ENCODE data around the gene DAB1. TPM values are rescaled to one million over a fixed set of nuclear protein-coding genes. Genes with fewer than 3 reads are reported as not detected.

DAB1 gene
- total RNA-seq, 5 donors from 2014 or later (not counting 1 experiment from before 2014, with no cell fraction given), result 0.82 to 3.7 (median 1.5) TPM

DNA sequence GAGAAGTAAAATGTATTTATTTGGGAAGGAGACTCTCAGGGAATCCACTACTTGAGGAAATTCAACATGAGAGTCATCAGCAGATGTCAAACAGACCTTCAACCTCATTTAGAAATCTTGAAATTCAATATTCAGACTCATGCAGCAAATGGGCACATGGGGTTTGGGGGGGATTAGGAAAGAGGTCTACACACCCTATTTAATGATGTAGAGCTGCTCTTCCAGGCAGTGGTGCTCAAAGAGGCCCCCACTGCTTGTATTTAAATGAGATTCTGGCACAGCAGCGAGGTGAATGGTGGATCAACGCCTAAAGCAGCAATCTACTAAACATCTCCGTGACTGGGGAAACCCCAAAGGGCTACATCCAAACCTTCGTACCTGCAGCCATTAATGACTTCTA is 244.9 kb downstream of the DAB1 start:
- no peaks in the 10 kb centered on the region for H3K36me3 ChIP-seq (ENCODE audit: control insufficient read depth in 2 of 2, extremely low read depth in 1 of 2, insufficient read depth in 1 of 2, low read length in 1 of 2)
- peaks cover 0 to 15% (median 11%) of the 10 kb centered on the region in 3 donors for H3K9me3 Mint-ChIP-seq
- H3K27me3 ChIP-seq (replicated peaks in 1 of 2; ENCODE audit: control insufficient read depth in 2 of 2, extremely low read depth in 1 of 2, insufficient read depth in 2 of 2, low read length in 1 of 2), result no peaks in the 10 kb centered on the region
- H3K9me3 ChIP-seq, result no peaks in the 10 kb centered on the region
- no peaks in the 10 kb centered on the region for H3K4me1 ChIP-seq (ENCODE audit: control insufficient read depth in 1 of 2, extremely low read depth in 1 of 2, insufficient read depth in 2 of 2, low read length in 2 of 2)
- H3K27ac Mint-ChIP-seq, result no peak overlapping the region
- CTCF ChIA-PET, result no interaction called here
- no CpG with 5 or more reads among the region's 4 CpGs for WGBS (ENCODE audit: insufficient coverage)
- ATAC-seq (replicated peaks in 1 of 4) (no peak), DNase-seq (no peak)
- H3K36me3 Mint-ChIP-seq, result no peaks in the 10 kb centered on the region
- POLR2A ChIA-PET, result no interaction called here
- no peaks in the 10 kb centered on the region for H3K4me1 Mint-ChIP-seq
- H3K27me3 Mint-ChIP-seq, result no peaks in the 10 kb centered on the region
- no peak overlapping the region for H3K4me3 Mint-ChIP-seq
- H3K4me3 ChIP-seq (ENCODE audit: control insufficient read depth in 1 of 2, extremely low read depth in 1 of 2, low read length in 1 of 2), result no peak overlapping the region
- no peak overlapping the region for H3K27ac ChIP-seq (ENCODE audit: low read length)

DNA sequence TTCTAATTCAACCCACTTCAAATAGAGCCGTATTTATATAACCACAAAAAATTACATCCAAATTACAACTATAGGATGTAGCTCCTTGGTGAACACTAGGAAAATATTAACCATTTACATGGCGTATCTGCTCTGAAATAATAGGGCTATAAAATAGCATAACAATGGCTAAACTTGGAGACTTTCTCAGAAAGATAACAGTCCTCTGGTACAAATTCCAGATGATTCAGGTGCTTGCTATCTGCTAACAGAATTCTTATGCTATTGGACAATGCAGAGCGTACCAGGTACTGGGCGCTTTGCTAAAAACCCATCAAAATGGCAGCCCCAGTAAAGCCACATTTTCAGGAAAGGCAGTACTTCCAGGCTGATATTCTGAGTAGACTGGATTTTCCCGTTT is 248.4 kb downstream of the DAB1 start:
- peaks cover 4 to 15% (median 11%) of the 10 kb centered on the region in 3 donors for H3K9me3 Mint-ChIP-seq
- no peak overlapping the region for H3K27ac Mint-ChIP-seq
- DNase-seq (no peak), ATAC-seq (replicated peaks in 1 of 4) (no peak)
- H3K27ac ChIP-seq (ENCODE audit: low read length), result no peak overlapping the region
- ChIA-PET POLR2A (interaction anchor here in 1 of 2 donors (0.7 kb wide), 1 partner anchor 78 kb away, joined by 4 read pairs; no protein-coding TSS in a partner anchor), CTCF (no interaction called here)
- no peaks in the 10 kb centered on the region for H3K36me3 Mint-ChIP-seq
- no peaks in the 10 kb centered on the region for H3K36me3 ChIP-seq (ENCODE audit: control insufficient read depth in 2 of 2, extremely low read depth in 1 of 2, insufficient read depth in 1 of 2, low read length in 1 of 2)
- no peak overlapping the region for H3K4me3 Mint-ChIP-seq
- H3K4me3 ChIP-seq (ENCODE audit: control insufficient read depth in 1 of 2, extremely low read depth in 1 of 2, low read length in 1 of 2), result no peak overlapping the region
- H3K4me1 Mint-ChIP-seq, result no peaks in the 10 kb centered on the region
- no peaks in the 10 kb centered on the region for H3K27me3 ChIP-seq (replicated peaks in 1 of 2; ENCODE audit: control insufficient read depth in 2 of 2, extremely low read depth in 1 of 2, insufficient read depth in 2 of 2, low read length in 1 of 2)
- H3K9me3 ChIP-seq, result no peaks in the 10 kb centered on the region
- no peaks in the 10 kb centered on the region for H3K27me3 Mint-ChIP-seq
- H3K4me1 ChIP-seq (ENCODE audit: control insufficient read depth in 1 of 2, extremely low read depth in 1 of 2, insufficient read depth in 2 of 2, low read length in 2 of 2), result no peaks in the 10 kb centered on the region
- 51% methylated on average over 3 of the region's 5 CpGs for WGBS (ENCODE audit: insufficient coverage)

DNA sequence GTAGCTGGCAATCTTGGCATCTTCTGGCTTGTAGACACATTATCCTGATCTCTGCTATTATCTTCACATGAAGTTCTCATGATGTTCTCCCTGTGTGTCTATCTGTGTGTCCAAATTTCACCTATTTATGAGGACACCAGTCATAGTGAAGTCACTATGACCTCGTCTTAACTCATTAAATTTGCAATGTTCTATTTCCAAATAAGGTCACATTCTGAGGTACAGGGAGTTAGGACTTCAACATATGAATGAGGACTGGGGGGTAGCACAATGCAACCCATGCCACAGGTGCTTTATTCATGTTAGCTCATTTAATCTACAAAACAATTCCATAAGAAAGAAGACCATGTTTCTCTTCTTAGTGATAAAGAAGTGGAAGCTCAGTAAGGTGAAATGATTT is 251.8 kb downstream of the DAB1 start:
- no peaks in the 10 kb centered on the region for H3K36me3 Mint-ChIP-seq
- POLR2A ChIA-PET, result no interaction called here
- CTCF ChIA-PET, result no interaction called here
- no peaks in the 10 kb centered on the region for H3K27me3 ChIP-seq (replicated peaks in 1 of 2; ENCODE audit: control insufficient read depth in 2 of 2, extremely low read depth in 1 of 2, insufficient read depth in 2 of 2, low read length in 1 of 2)
- no peaks in the 10 kb centered on the region for H3K4me1 ChIP-seq (ENCODE audit: control insufficient read depth in 1 of 2, extremely low read depth in 1 of 2, insufficient read depth in 2 of 2, low read length in 2 of 2)
- no peak for ATAC-seq (replicated peaks in 1 of 4)
- H3K4me3 Mint-ChIP-seq, result no peak overlapping the region
- no peak overlapping the region for H3K27ac Mint-ChIP-seq
- no peaks in the 10 kb centered on the region for H3K9me3 ChIP-seq
- peaks cover 6 to 8% (median 7%) of the 10 kb centered on the region in 3 donors for H3K9me3 Mint-ChIP-seq
- no peaks in the 10 kb centered on the region for H3K36me3 ChIP-seq (ENCODE audit: control insufficient read depth in 2 of 2, extremely low read depth in 1 of 2, insufficient read depth in 1 of 2, low read length in 1 of 2)
- H3K4me1 Mint-ChIP-seq, result no peaks in the 10 kb centered on the region
- WGBS (ENCODE audit: insufficient coverage), result no CpG with 5 or more reads among the region's 1 CpG
- H3K27ac ChIP-seq (ENCODE audit: low read length), result no peak overlapping the region
- no peak overlapping the region for H3K4me3 ChIP-seq (ENCODE audit: control insufficient read depth in 1 of 2, extremely low read depth in 1 of 2, low read length in 1 of 2)
- no peaks in the 10 kb centered on the region for H3K27me3 Mint-ChIP-seq
- no peak for DNase-seq

GRCh38 chr1:57167997-57168396 is 255.9 kb downstream of the DAB1 start:
- no peaks in the 10 kb centered on the region for H3K36me3 Mint-ChIP-seq
- no peaks in the 10 kb centered on the region for H3K27me3 ChIP-seq (replicated peaks in 1 of 2; ENCODE audit: control insufficient read depth in 2 of 2, extremely low read depth in 1 of 2, insufficient read depth in 2 of 2, low read length in 1 of 2)
- H3K36me3 ChIP-seq (ENCODE audit: control insufficient read depth in 2 of 2, extremely low read depth in 1 of 2, insufficient read depth in 1 of 2, low read length in 1 of 2), result no peaks in the 10 kb centered on the region
- no peaks in the 10 kb centered on the region for H3K27me3 Mint-ChIP-seq
- no peaks in the 10 kb centered on the region for H3K4me1 ChIP-seq (ENCODE audit: control insufficient read depth in 1 of 2, extremely low read depth in 1 of 2, insufficient read depth in 2 of 2, low read length in 2 of 2)
- H3K27ac ChIP-seq (ENCODE audit: low read length), result no peak overlapping the region
- H3K4me3 ChIP-seq (ENCODE audit: control insufficient read depth in 1 of 2, extremely low read depth in 1 of 2, low read length in 1 of 2), result no peak overlapping the region
- CTCF ChIA-PET, result no interaction called here
- POLR2A ChIA-PET, result no interaction called here
- WGBS (ENCODE audit: insufficient coverage), result no CpG with 5 or more reads among the region's 2 CpGs
- H3K4me3 Mint-ChIP-seq, result no peak overlapping the region
- no peak for ATAC-seq (replicated peaks in 1 of 4)
- H3K27ac Mint-ChIP-seq, result no peak overlapping the region
- peaks cover 0 to 8% (median 0%) of the 10 kb centered on the region in 3 donors for H3K9me3 Mint-ChIP-seq
- no peak for DNase-seq
- no peaks in the 10 kb centered on the region for H3K4me1 Mint-ChIP-seq
- no peaks in the 10 kb centered on the region for H3K9me3 ChIP-seq

DNA sequence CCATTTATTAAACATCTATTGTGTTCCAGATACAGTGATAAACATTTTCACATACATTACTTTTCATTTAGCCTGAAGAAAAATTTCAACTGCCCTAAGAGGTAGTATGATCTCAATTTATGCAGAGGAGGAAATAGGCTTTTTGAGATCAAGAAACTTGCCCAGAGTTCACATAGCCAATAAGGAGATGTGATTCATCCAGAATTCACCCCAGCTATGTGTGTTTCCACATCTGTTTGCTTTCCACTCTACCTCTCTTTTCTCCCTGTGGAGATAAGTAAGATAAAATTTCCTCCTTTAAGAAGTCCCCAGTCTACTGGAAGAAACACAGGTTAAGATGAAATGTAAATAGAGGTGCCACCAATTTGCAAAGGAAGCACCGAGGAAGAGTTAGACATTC is 258.3 kb downstream of the DAB1 start:
- no peak overlapping the region for H3K27ac Mint-ChIP-seq
- peaks cover 0 to 4% (median 0%) of the 10 kb centered on the region in 3 donors for H3K9me3 Mint-ChIP-seq
- Histone ChIP-seq H3K27ac (ENCODE audit: low read length) (no peak overlapping the region), H3K9me3 (no peaks in the 10 kb centered on the region), H3K27me3 (replicated peaks in 1 of 2; ENCODE audit: control insufficient read depth in 2 of 2, extremely low read depth in 1 of 2, insufficient read depth in 2 of 2, low read length in 1 of 2) (no peaks in the 10 kb centered on the region), H3K36me3 (ENCODE audit: control insufficient read depth in 2 of 2, extremely low read depth in 1 of 2, insufficient read depth in 1 of 2, low read length in 1 of 2) (no peaks in the 10 kb centered on the region), H3K4me3 (ENCODE audit: control insufficient read depth in 1 of 2, extremely low read depth in 1 of 2, low read length in 1 of 2) (no peak overlapping the region), H3K4me1 (ENCODE audit: control insufficient read depth in 1 of 2, extremely low read depth in 1 of 2, insufficient read depth in 2 of 2, low read length in 2 of 2) (no peaks in the 10 kb centered on the region)
- CTCF ChIA-PET, result no interaction called here
- no peaks in the 10 kb centered on the region for H3K4me1 Mint-ChIP-seq
- H3K4me3 Mint-ChIP-seq, result no peak overlapping the region
- POLR2A ChIA-PET, result no interaction called here
- H3K27me3 Mint-ChIP-seq, result peaks cover 0 to 4% of the 10 kb centered on the region in 2 donors
- H3K36me3 Mint-ChIP-seq, result no peaks in the 10 kb centered on the region
- ATAC-seq (replicated peaks in 1 of 4) (no peak), DNase-seq (no peak)
- no CpG with 5 or more reads among the region's 1 CpG for WGBS (ENCODE audit: insufficient coverage)

GRCh38 chr1:57164584-57164983 is 259.3 kb downstream of the DAB1 start:
- H3K9me3 Mint-ChIP-seq, result peaks cover 0 to 4% (median 0%) of the 10 kb centered on the region in 3 donors
- no peak for DNase-seq
- Histone ChIP-seq H3K9me3 (no peaks in the 10 kb centered on the region), H3K27ac (ENCODE audit: low read length) (no peak overlapping the region), H3K4me3 (ENCODE audit: control insufficient read depth in 1 of 2, extremely low read depth in 1 of 2, low read length in 1 of 2) (no peak overlapping the region), H3K36me3 (ENCODE audit: control insufficient read depth in 2 of 2, extremely low read depth in 1 of 2, insufficient read depth in 1 of 2, low read length in 1 of 2) (no peaks in the 10 kb centered on the region), H3K4me1 (ENCODE audit: control insufficient read depth in 1 of 2, extremely low read depth in 1 of 2, insufficient read depth in 2 of 2, low read length in 2 of 2) (no peaks in the 10 kb centered on the region), H3K27me3 (replicated peaks in 1 of 2; ENCODE audit: control insufficient read depth in 2 of 2, extremely low read depth in 1 of 2, insufficient read depth in 2 of 2, low read length in 1 of 2) (no peaks in the 10 kb centered on the region)
- H3K27me3 Mint-ChIP-seq, result peaks cover 0 to 4% of the 10 kb centered on the region in 2 donors
- H3K4me3 Mint-ChIP-seq, result no peak overlapping the region
- ATAC-seq (replicated peaks in 1 of 4), result no peak
- ChIA-PET POLR2A (no interaction called here), CTCF (no interaction called here)
- no peaks in the 10 kb centered on the region for H3K36me3 Mint-ChIP-seq
- no CpG with 5 or more reads among the region's 1 CpG for WGBS (ENCODE audit: insufficient coverage)
- no peaks in the 10 kb centered on the region for H3K4me1 Mint-ChIP-seq
- no peak overlapping the region for H3K27ac Mint-ChIP-seq

GRCh38 chr1:57163789-57164188 is 260.1 kb downstream of the DAB1 start:
- H3K27me3 Mint-ChIP-seq, result peaks cover 0 to 4% of the 10 kb centered on the region in 2 donors
- H3K4me3 Mint-ChIP-seq, result no peak overlapping the region
- no peaks in the 10 kb centered on the region for H3K4me1 ChIP-seq (ENCODE audit: control insufficient read depth in 1 of 2, extremely low read depth in 1 of 2, insufficient read depth in 2 of 2, low read length in 2 of 2)
- ChIA-PET POLR2A (no interaction called here), CTCF (no interaction called here)
- ATAC-seq (replicated peaks in 1 of 4) (no peak), DNase-seq (no peak)
- no CpG with 5 or more reads among the region's 1 CpG for WGBS (ENCODE audit: insufficient coverage)
- H3K36me3 ChIP-seq (ENCODE audit: control insufficient read depth in 2 of 2, extremely low read depth in 1 of 2, insufficient read depth in 1 of 2, low read length in 1 of 2), result no peaks in the 10 kb centered on the region
- no peaks in the 10 kb centered on the region for H3K36me3 Mint-ChIP-seq
- no peaks in the 10 kb centered on the region for H3K9me3 ChIP-seq
- no peak overlapping the region for H3K27ac ChIP-seq (ENCODE audit: low read length)
- H3K4me3 ChIP-seq (ENCODE audit: control insufficient read depth in 1 of 2, extremely low read depth in 1 of 2, low read length in 1 of 2), result no peak overlapping the region
- H3K9me3 Mint-ChIP-seq, result peaks cover 0 to 4% (median 0%) of the 10 kb centered on the region in 3 donors
- no peaks in the 10 kb centered on the region for H3K27me3 ChIP-seq (replicated peaks in 1 of 2; ENCODE audit: control insufficient read depth in 2 of 2, extremely low read depth in 1 of 2, insufficient read depth in 2 of 2, low read length in 1 of 2)
- no peaks in the 10 kb centered on the region for H3K4me1 Mint-ChIP-seq
- no peak overlapping the region for H3K27ac Mint-ChIP-seq

All from T-cell (primary cell).